HCT116 (cell line): ENCODE data around the gene SNX8.

Source experiments
- CEBPB ChIP-seq: IDR thresholded peaks from 2 replicates; pipeline ENCODE4 v1.6.1; 2012; ENCODE audit warnings: low read depth
- CTCF ChIP-seq, 3 experiments: fragments of 200-600 bp in 1 of 3; sonication (generic) in 1 of 3; IDR thresholded peaks in 2 of 3; conservative IDR thresholded peaks in 1 of 3; 2 replicates each; pipeline ENCODE4 v1.5.1; 2012 to 2017; ENCODE audit warnings: low read depth in 2 of 3, low read length in 2 of 3, antibody characterized with exemption in 1 of 3, borderline replicate concordance in 1 of 3, control low read depth in 1 of 3, mild to moderate bottlenecking in 1 of 3, mixed read lengths in 1 of 3, mixed run types in 1 of 3, moderate library complexity in 1 of 3; ENCODE audit not compliant: insufficient read depth in 1 of 3
- EGR1 ChIP-seq: IDR thresholded peaks from 2 replicates; pipeline ENCODE4 v1.6.1; 2012; ENCODE audit warnings: low read depth
- EZH2 ChIP-seq: fragments of 200-600 bp; sonication (generic); IDR thresholded peaks from 2 replicates; pipeline ENCODE4 v1.6.1; 2017; ENCODE audit warnings: antibody characterized with exemption, mixed run types
- JUND ChIP-seq: IDR thresholded peaks from 2 replicates; pipeline ENCODE4 v1.6.1; 2012
- MAX ChIP-seq: IDR thresholded peaks from 2 replicates; pipeline ENCODE4 v1.6.1; 2012
- POLR2A ChIP-seq: IDR thresholded peaks from 2 replicates; pipeline ENCODE4 v1.7.0; 2011; ENCODE audit warnings: borderline replicate concordance; ENCODE audit not compliant: insufficient read depth, insufficient read length; ENCODE audit errors: extremely low read depth
- POLR2AphosphoS5 ChIP-seq: IDR thresholded peaks from 2 replicates; pipeline ENCODE4 v1.6.1; 2011; ENCODE audit warnings: mild to moderate bottlenecking, low read depth, low read length, moderate library complexity
- REST ChIP-seq: IDR thresholded peaks from 2 replicates; pipeline ENCODE4 v1.6.1; 2012; ENCODE audit warnings: low read depth
- SRF ChIP-seq: IDR thresholded peaks from 2 replicates; pipeline ENCODE4 v1.6.1; 2012; ENCODE audit warnings: low read depth
- YY1 ChIP-seq: IDR thresholded peaks from 2 replicates; pipeline ENCODE4 v1.6.1; 2011; ENCODE audit warnings: low read length, low read depth, moderate library complexity, mild to moderate bottlenecking; ENCODE audit not compliant: insufficient replicate concordance; ENCODE audit errors: extremely low read depth
- ZNF274 ChIP-seq: fragments of 200-500 bp; sonication (Bioruptor generic); IDR thresholded peaks from 2 replicates; pipeline ENCODE4 v1.6.1; 2014; ENCODE audit warnings: mild to moderate bottlenecking, low read depth, low read length, inconsistent platforms

DNA sequence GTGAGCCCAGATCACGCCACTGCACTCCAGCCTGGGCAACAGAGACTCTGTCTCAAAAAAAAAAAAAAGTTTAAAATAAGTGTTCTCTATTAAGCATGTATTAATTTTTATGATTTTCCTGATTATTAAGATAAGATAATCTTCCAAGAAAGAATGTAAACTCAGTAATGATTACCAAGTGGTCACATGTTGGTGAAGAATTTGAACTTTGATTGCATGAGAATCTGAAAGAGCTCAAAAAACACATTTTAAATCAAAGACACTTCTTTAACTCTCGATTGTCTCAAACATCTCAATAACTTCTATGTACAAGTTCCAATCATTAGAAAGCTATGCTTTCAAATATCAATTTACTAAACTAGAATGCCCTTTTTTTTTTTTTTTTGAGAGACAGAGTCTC is 33.8 kb downstream of the SNX8 start:
- TF ChIP-seq ZNF274 (no peak), CTCF (IDR thresholded peaks at IDR 0.05 in 2 of 3, conservative IDR thresholded peaks at IDR 0.05 in 1 of 3; ENCODE audit: borderline replicate concordance in 1 of 3, insufficient read depth in 1 of 3, low read depth in 2 of 3, low read length in 2 of 3) (no peak), REST (no peak), YY1 (no peak), EZH2 (no peak), POLR2A (no peak), CEBPB (no peak), MAX (no peak), POLR2AphosphoS5 (no peak), JUND (no peak), SRF (no peak), EGR1 (no peak)
